ENCODE measurements around the gene DLX4.

Gene DLX4

GRCh38 chr17:50014471-50015088, 45.6 kb downstream of the DLX4 start:
- no peak for DNase-seq (ENCODE audit: low spot score)

GRCh38 chr17:50015146-50015545, 46.2 kb downstream of the DLX4 start:
- DNase-seq (ENCODE audit: low spot score) = no peak

GRCh38 chr17:50018909-50019308, 49.9 kb downstream of the DLX4 start:
- DNase-seq (ENCODE audit: low spot score) = no peak

- DNase-seq (ENCODE audit: low spot score) = no peak
Observed at GRCh38 chr17:50020841-50021599, 52.0 kb downstream of the DLX4 start.

- DNase-seq (ENCODE audit: low spot score) = no peak
Observed at GRCh38 chr17:50021681-50022370, 52.8 kb downstream of the DLX4 start.

GRCh38 chr17:50022463-50023130, 53.6 kb downstream of the DLX4 start:
- no peak for DNase-seq (ENCODE audit: low spot score)

- DNase-seq (ENCODE audit: low spot score) = no peak
Observed at GRCh38 chr17:50023520-50023919, 54.5 kb downstream of the DLX4 start.
